Measurements from ENCODE around the gene TNS4.

TNS4 gene

DNA sequence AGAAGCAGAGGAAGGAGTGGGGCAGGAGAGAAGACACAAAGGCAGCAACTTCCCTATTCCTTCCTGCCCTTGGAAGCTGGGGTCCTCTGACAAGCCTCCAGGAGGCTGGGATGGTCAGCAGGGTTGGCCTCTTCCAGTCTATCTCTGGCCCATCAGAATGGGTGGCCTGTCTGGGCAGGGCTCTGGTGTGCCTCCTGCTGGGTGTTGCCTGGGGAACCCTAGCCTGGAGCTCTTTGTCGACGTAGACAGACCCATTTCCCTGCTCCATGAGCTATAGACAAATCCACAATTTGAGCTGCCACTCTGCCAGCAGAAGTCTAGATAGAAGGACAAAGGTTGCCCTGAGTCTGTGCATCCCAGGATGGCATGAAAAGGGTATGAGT lies 46.8 kb downstream of the TNS4 start:
- DNase-seq = no peak

- DNase-seq = no peak
These were observed 47.4 kb downstream of the TNS4 start for GRCh38 chr17:40453881-40454612.

GRCh38 chr17:40452921-40453378 lies 48.5 kb downstream of the TNS4 start:
- DNase-seq = no peak

DNA sequence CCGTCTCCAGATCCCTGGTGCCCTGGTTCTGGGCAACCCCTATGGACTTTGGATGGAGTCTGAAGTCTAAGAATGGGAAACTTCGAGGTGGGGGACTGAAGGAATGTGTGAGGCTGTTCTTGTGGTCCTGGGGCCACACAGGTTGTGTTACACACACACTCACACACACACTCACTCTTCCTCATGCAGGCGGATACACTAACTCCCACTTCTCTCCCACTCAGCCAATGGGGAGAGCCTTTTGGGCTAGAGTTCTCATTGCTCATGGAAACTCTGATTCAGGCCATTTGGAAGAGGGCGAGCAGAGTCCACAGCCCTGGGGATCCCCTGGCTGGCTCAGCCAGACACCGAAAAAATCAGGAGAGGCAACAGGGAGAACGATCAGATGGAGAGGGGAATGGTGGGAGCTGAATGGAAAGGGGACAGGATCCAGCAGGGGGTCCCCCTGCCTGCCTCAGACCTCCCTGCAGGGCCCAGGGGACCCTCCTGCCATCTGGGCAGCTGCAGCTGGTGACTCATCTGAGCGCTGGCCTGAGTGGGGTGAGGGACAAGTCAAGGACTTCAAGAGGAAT lies 49.1 kb downstream of the TNS4 start:
- DNase-seq = no peak

GRCh38 chr17:40451420-40451819 lies 50.0 kb downstream of the TNS4 start:
- DNase-seq = no peak

- DNase-seq = no peak
These were observed 51.2 kb downstream of the TNS4 start for GRCh38 chr17:40450175-40450574.

DNA sequence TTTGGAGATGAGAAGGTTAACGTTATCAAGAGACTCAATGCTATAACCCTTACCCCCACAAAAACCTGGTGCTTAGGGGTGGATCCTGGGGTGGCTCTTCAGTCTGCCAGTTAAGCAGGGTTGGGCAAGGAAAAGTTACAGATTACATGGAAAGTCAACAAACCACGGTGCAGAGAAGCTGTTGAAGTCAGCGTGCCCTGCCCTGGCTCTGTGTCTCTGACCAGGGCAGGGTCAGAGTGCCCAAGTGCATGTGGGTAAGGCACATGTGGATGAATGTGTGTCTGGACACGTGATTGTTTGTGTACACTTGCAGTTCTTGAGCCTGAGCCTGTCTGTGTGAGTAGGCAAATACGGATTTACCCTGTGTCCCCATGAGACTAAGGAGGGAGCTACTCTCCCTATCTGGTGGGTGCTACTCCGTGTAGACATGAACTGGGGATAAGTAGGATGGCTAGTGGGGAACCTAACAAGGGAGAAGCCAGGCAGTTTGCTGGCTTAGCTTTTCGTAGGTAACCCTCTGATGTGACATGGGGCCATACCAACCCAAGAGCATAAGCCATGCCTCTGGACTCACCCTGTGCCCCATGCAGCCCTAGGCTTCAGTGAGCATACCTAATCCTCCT lies 52.7 kb downstream of the TNS4 start:
- DNase-seq = no peak

DNA sequence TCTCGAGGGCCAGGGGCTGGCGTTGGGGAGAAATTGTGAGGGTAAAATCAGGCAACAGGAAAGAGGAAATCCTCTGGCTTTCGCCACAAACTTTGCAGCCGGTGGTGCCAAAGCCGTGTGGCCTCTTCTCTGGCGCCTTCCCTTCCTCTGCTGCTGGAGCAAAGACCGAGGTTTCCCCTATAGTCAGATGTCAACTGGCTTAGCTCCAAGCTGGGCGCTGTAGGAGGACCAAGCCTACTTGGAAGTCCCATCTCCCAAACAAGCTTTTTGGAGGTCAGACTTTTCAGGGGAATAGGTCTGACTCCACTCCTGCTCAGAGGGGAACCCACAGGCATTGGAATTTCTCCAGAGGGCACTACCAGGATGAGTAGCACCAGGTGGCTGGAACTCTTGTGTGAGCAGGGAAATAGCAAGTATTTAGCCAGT lies 53.2 kb downstream of the TNS4 start:
- no peak for DNase-seq

- DNase-seq = no peak
These were observed 53.6 kb downstream of the TNS4 start for GRCh38 chr17:40447806-40448205.

DNA sequence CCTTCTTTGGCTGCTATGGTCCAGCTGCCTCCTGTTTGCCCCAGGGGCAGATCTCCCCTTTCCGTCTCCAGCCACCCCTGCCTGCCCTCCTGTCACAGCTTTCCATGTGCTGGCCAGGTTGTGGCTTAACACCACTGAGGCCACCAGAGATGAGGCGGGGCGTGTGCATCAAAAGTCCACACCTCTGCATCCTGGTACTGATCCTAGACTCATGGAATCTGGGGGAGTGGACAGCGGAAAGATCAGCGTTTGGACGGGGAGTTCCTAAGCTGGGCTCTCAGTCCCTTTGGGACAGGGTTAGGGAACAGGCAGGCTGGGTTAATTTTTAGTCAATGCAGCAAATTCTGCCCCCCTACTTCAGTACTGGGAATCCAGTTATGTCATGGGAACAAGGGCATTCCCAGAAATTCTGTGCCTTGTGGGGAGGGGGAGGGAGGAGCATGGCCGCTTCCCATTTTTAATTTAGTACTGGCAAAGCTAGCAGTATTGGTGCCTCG lies 54.2 kb downstream of the TNS4 start:
- DNase-seq = no peak

GRCh38 chr17:40445751-40446468 lies 55.5 kb downstream of the TNS4 start:
- no peak for DNase-seq

GRCh38 chr17:40443988-40444899 lies 57.2 kb downstream of the TNS4 start:
- DNase-seq = no peak

DNA sequence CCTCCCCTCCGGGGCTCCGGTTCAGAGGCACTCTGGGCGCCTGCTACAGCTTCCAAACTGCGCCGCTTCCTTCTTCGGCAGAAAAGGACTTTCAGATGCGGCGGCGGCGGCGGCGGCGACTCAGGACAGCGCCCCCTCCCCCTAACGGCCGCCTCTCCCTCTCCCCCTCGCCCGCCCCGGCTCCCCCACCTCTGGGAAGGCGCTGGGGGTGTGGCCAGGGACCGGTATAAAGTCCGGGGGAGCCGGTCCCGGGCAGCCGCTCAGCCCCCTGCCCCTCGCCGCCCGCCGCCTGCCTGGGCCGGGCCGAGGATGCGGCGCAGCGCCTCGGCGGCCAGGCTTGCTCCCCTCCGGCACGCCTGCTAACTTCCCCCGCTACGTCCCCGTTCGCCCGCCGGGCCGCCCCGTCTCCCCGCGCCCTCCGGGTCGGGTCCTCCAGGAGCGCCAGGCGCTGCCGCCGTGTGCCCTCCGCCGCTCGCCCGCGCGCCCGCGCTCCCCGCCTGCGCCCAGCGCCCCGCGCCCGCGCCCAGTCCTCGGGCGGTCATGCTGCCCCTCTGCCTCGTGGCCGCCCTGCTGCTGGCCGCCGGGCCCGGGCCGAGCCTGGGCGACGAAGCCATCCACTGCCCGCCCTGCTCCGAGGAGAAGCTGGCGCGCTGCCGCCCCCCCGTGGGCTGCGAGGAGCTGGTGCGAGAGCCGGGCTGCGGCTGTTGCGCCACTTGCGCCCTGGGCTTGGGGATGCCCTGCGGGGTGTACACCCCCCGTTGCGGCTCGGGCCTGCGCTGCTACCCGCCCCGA lies 58.0 kb downstream of the TNS4 start, which contains the start of gene IGFBP4:
Gene IGFBP4, plus strand, starts transcription at position 255 of the 792 bp plus-strand sequence. Its CDS starts 286 bp downstream, at position 541.
- peak; percentile 12 for DNase-seq

DNA sequence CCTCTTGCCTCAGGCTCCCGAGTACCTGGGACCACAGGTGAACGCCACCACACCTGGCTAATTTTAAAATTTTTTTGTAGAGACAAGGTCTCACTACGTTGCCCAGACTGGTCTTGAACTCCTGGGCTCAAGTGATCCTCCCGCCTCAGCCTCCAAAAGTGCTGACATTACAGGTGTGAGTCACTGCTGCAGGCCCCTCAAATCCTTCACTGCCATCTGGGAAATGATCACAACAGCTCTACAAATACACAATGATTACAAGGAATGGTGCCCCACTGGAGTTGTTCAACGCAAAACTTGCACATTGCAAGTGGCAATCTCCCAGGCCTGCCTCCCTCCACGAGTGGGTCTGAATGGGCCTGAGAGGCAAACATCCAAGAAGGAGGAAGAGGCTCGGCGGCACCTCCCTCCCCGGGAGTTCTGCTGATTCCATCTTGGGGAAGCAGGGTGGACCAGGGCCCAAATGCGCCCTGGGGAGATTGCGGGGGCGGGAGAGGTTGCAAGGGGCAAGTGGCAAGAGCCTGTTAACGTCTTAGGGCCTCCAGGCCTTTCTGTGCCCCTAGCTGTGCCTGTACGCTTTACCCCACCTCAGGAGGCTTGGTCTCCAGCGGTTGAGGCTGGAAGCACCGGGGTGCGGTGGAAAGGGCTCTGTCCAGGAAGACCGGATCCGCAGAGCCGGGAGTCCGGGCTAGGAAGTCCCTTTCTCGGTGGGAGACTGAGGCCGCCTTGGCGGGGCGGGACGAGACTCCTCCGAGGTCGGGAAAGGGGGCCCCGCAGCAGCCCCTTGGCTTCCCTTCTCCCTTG lies 58.8 kb downstream of the TNS4 start:
- DNase-seq = no peak

- DNase-seq = no peak
These were observed 61.3 kb downstream of the TNS4 start for GRCh38 chr17:40440166-40440565.

DNA sequence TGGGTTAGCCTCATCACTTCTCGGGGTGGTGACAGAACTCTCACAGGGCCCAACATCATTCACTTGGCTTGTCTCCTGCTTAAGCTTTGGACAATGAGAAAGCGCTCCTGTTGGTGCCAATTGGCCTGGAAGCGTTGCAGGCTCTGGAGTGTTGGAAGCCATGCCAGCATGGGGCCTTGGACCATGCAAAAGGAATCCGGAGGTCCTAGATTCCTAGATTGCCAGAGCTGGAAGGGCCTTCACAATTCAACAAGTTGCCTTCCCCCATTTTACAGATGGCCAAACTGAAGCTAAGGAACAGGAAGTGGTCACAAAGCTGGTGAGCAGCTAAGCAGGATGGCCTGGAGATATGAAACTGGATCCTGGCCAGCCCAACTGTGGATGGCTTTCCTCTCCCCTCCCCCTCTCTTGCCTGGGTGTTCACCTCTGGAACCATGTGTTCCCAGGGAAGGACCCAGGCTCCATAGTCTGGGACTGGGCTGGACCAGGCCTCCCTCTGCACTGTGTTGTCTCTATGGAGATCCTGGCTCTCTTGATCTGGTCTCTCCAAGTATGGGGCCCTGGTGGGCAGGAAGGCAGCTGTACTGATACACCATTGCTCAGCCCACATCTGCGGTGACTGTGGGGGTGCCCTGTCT lies 64.2 kb downstream of the TNS4 start:
- DNase-seq = peak; percentile 55

DNA sequence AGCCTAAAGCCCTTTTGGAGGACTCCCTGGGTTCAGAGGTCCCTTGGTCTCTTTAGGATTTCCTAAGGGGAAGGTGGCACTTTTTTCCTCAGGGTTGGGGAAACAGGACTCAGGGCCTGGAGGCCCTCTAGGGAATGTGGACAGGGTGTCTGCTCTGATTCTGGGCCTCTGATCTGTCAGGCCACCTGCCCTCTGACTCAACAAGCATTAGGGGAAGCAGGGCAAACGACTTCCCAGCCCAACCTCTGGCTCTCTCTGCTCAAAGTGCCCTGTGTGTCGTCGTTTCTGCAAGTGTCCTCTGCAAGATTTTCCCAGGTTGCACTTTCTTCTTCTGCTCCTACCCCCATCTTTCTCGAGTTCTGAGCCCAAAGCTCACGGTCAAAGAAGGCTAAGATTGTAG lies 64.8 kb downstream of the TNS4 start:
- DNase-seq = no peak

GRCh38 chr17:40433551-40434415 lies 67.6 kb downstream of the TNS4 start:
- DNase-seq = peak; percentile 87
